Stimulated activated CD8-positive, alpha-beta memory T cell treated with anti-CD3 and anti-CD28 coated beads, Interleukin-4, amount 100 ng/mL, for 48 hours (primary cell): ENCODE data around the gene OTOP1.
"Not testable (repeated sequence)": the region's sequence is repeated elsewhere in the genome, so short reads cannot be mapped to it uniquely, and the experiment has no call there.

Source experiments
- DNase-seq: peaks from one replicate; pipeline ENCODE4 v3.0.0-alpha.2; 2020

OTOP1 gene

GRCh38 chr4:4160956-4161665 is 65.6 kb downstream of the OTOP1 start:
- DNase-seq = peak; percentile 32

GRCh38 chr4:4145622-4146021 is 81.1 kb downstream of the OTOP1 start:
- peak; percentile 63 for DNase-seq

- DNase-seq = not testable (repeated sequence)
Observed at GRCh38 chr4:4143376-4143775, 83.4 kb downstream of the OTOP1 start.

DNA sequence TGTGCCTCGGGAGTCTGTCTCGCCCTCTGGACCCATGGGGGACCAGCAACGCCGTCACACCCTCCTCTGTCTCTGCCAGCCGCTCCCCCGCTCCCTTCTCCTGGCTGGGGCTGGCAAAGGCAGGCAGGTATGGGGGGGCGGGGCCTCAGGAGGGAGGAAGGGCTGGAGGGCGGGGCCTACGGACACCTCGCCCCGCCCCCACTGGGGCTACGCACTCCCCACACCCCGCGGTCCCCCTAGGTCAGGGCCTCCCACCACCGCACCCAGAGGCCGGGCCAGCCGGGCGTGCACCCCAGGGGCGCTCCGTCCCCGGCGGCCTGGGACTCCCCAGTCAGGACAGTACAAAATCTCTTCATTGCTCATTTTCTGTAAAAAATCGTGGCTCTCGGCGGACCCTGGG is 84.0 kb downstream of the OTOP1 start:
- not testable (repeated sequence) for DNase-seq

DNA sequence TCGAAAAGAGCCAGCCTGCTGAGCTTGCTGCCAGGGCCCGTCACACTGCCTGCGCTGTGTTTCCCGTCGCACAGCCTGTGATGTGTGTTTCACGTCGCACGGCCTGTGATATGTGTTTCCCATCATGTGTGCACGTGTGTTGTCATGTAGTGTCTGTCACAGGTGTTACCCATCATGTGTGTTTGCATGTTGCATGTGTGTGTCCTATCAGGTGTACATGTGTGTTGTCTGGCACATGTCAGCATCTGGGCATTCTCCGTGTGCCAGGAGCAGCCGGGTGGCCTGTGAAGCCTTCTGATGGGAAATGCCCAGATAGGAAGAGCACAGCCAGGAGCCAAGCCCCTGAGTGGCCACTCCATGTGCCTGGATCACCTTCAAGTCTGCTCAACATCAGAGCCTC is 85.5 kb downstream of the OTOP1 start:
- not testable (repeated sequence) for DNase-seq
